Activated CD4-positive, alpha-beta T cell treated with anti-CD3 and anti-CD28 coated beads for 1 hour (primary cell): ENCODE results near the gene SCN8A.
"Not testable (repeated sequence)": the region's sequence is repeated elsewhere in the genome, so short reads cannot be mapped to it uniquely, and the experiment has no call there.

Experiments
- DNase-seq: peaks from one replicate; pipeline ENCODE4 v3.0.0-alpha.2; 2020

The SCN8A gene

DNA sequence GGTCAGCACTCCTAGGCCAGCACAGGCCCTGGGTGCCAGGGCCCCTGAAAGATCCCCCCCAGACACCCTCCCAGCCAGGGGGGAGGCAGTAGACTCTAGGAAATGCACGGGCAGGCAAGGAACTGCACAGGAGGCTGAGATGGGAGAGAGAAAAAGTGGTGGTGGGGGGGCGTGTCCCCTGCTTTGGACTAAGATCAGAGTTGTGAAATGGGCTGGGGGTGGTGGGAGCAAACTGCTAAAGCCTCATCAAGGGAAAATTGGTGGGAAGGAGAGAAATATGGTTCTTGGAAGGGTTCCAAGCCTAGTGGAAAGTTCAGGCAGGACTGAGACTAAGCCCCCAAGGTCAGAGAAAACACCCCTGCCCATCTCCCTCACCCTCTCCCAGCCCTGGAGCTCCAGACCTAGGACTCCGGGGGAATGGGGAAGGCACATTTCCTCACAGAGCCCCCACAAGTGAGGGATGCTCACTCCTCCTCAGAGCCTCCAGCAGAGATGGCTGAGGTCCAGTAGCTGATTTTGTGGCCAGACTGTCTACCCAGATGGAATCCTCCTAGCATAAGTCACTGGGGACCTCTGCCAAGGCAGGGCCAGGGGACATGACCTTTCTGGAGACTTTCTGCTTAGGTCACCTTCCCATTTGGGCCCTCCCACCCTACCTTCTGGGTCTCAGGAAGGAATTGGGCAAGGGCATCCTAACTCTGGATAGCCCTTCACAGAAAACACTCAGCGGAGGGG, 227.7 kb downstream of the SCN8A start:
- DNase-seq = no peak

GRCh38 chr12:51819736-51820525, 228.9 kb downstream of the SCN8A start:
- no peak for DNase-seq

DNA sequence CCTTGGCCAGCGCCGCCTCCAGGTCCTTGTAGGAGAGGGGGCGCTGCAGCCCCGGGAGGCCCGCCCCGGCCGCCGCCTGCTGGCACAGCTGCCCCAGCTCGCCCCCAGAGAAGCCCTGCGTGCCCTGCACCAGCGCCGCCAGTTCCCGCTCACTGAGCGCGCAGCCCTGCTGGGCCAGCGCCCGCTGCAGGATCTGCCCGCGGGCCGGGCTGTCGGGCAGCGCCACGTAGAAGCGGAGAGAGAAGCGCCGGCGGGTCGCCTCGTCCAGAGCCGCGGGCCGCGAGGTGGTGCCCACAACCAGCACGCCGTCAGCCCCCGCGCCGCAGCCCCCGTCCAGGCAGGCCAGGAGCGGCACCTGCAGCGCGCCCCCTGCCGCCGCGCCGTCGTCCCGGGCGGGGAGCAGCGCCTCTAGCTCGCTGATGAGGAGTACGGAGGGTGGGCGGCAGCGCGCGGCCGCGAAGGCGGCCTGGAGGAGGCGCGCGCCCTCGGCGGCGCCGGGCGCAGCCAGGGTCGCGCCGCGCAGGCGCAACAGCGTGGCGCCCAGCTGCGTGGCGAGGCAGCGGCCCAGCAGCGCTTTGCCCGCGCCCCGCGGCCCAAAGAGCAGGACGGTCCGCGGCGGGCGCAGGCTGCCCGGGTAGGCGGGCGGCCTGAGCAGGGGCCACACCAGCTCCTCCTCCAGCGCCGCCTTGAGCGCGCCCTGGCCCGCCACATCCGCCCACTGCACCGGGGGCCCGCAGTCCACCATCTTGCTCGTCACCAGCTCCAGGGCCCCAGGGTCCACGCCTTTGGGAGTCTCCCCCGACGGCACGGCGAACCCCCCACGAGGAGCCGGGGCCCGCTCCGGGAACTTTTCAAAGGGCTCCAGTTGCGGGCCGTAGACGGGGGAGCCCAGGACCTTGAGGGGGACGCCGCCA, 229.8 kb downstream of the SCN8A start:
- DNase-seq = peak; percentile 72

DNA sequence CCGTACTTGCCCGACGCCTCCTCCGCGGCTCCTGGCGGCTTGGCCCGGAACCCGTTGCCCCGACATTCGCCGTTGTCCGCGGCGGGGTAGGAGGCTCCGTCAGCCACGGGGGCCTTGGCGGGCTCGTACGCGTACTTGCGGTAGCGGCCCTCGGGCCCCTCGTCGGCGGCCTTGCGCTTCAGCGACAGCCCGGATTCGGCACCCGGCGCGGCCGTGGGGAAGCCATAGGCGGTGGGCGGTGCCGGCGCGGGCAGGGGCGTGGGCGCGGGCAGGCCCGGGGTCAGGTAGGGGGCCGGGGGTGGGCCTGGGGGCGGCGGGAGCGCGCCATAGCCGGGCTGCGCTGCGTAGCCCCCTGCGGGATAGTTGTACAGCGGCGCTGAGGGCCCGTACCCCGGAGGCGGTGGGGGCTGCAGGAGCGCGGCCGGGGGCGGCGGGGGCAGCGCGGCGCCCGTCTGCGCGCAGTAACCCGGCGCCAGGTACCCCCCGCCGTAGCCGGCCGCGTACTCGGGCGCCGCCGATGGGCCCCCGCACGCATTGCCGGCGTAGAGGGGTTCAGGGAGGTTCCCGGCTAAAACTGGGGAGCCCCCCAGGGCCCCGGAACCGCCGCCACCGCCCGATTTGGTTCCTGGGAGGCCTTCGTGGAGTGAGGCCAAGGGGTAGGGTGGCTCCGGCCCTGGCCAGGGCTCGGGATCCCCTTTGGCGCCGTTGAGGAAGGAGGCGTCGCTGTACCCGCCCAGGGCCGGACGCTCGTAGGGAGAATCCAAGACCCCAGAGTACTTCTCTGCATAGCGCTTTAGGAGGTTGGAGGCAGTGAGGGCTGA, 230.6 kb downstream of the SCN8A start:
- no peak for DNase-seq

- DNase-seq = no peak
These were observed 231.2 kb downstream of the SCN8A start for GRCh38 chr12:51822261-51822616.

DNA sequence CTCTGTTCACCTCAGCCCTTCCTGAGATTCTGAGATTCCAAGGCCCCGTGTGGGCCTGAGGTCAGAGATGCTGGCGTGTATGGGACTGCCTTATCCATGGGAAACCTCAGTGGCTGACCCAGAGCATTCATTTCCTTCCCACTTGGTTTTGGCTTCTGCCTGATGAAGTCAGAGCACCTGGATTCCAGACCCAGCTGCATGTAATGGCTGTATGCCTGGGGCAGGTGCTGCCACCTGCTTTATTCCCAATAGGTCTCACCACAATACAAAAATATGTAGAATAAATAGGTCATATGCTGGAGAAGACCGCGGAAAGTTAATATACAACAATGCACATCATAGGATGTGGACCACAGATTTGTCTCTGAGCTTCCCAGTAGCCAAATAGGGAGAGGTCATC, 231.9 kb downstream of the SCN8A start:
- no peak for DNase-seq

DNA sequence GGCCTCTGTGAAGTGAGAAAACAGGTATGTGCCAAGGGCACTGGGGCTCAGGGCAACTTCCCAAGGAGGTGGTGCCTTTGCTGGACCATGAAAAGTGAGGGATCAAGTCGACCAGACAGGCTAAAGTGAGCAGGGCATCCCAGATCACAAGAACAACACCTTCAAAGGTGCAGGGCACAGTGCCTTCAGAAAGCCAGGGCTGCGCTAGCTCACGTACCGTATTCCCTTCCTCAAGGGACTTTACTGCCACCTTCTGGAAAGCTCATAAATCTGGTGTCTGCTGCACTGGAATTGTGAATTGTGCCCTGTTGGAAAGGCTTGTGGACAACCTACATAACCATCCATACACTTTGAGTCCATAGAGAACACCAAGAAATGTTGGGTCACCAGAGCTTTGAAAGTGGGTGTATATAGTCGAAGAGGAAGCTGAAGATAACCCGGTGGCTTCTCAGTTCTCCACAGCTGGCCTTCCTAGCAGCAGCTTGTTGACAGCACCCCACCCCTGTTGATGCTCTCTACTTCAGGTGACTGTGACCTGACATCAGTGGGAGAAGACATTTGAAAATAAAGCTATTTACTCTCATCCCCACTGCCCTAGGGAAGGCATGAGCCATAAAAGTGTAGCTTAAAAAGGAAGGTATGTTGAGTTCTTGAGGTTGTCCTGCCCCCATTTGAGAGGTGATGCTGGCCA, 233.0 kb downstream of the SCN8A start:
- DNase-seq = no peak

DNA sequence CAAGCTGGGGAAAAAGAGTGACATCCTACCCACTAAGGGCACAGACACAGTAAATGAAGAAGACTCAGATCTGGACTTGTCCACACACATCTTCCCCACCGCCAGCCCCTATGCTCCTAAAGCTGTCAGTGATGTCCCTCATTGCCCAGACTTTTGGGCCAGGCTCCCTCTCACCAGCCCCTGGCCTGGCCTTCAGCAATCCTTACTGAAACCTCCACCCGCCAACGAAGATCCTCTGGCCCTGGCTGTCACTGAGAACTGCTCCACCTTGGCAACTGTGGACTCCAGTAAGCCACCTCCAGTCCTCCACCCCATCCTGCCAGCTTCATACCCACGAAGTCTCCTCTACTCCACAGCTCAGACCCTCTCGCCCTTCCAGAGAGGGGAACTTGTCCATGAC, 234.2 kb downstream of the SCN8A start:
- no peak for DNase-seq

DNA sequence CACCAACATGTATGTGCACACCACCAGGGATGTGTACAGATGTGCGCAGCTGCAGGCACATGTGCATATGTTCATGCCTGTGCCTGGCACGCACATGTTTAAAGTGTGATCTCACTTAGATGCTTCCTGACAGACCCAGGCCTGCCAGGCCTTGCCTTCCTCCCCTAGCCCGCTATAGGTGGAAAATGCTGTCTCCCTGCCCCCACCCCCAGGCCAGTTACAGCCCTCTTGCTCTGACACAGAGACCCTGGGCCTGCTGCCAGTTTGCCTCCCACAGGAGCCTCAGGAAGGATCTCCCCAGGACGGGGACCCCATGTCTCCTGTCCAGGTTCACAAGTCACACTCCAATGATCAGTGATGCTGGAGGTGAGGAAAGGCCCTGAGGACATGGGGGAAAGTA, 235.8 kb downstream of the SCN8A start:
- no peak for DNase-seq

DNA sequence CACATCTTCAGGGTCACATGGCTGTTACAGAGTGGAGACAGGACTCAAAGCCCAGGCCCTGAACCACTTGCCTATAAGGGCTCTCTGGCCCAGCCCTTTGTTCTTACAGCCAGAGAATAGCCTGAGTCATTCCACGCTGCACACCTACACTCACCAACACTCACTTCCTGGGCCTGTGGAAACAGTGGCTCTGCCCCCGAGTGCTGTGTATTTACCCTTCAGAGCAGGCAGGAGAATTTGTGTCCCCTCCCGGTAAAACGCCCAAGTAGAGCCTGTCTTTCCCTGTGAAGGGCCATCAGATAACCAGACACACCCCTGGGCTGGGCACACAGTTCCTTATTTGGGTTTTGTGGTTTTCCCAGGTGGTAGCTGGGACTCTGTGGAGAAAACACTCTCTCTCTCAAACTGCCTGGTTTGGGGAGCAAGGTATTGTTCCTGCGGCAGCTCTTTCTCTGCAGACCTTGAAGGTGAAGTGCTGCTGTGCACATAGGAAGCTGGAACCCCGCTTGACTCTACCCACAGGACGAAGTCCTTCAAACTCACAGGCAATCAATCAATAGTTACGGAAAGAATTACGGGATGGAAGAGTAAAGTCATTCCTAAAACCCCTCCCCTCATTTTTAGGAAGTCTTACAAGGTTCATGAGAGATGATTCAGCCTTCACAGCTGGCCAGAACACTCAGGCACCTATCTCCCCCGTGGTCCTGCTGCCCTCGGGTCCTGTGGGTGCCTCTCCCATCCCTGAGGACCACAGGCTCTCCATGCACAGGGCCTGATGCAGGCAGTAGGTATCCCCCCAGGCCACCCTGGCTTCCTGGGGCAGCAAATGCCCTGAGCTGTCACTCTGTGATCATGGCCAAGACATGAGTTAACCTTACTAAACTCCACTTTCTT, 237.1 kb downstream of the SCN8A start:
- no peak for DNase-seq

DNA sequence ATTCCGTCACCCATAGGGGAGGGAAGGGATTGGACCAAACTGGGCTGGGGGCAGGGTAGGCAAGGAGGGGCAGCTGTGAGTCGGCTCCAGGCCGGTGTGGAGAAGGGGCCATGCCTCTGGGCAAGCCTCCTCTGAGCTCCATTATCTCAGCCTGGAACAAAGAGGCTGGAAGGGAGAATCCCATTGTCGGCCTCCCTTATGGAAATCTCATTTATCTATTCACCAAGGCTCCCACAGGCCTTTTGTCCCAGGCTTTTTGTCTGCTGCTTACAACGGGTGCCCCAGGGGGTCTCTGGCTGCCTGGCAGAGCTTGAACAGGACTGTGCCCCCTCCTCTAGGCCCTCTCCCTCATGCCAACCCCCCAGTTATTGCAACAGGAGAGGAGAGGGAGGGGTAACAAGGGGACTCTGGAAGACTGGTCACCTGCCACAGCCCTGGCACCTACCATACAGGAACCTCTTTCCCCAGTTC, 238.0 kb downstream of the SCN8A start:
- DNase-seq = no peak

DNA sequence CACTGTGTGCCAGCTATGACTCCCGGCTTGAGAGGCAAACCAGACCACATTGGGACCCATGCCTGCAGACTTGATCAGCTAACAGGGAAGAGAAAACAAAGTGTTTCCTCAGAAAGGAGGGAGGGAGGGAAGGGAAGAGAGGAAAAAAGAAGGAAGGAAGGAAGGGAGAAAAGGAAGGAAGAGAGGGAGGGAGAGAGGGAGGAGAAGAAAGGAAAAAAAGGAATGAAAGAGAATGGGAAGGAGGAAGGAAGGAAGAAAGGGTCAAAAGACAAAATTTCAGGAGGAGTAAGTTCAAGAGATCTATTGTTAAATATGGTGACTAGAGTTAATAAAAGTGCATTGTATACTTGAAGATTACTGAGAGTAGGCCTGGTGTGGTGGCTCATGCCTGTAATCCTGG, 238.6 kb downstream of the SCN8A start:
- no peak for DNase-seq

GRCh38 chr12:51831817-51832216, 240.8 kb downstream of the SCN8A start:
- not testable (repeated sequence) for DNase-seq

- no peak for DNase-seq
These were observed 241.5 kb downstream of the SCN8A start for GRCh38 chr12:51832354-51833107.

DNA sequence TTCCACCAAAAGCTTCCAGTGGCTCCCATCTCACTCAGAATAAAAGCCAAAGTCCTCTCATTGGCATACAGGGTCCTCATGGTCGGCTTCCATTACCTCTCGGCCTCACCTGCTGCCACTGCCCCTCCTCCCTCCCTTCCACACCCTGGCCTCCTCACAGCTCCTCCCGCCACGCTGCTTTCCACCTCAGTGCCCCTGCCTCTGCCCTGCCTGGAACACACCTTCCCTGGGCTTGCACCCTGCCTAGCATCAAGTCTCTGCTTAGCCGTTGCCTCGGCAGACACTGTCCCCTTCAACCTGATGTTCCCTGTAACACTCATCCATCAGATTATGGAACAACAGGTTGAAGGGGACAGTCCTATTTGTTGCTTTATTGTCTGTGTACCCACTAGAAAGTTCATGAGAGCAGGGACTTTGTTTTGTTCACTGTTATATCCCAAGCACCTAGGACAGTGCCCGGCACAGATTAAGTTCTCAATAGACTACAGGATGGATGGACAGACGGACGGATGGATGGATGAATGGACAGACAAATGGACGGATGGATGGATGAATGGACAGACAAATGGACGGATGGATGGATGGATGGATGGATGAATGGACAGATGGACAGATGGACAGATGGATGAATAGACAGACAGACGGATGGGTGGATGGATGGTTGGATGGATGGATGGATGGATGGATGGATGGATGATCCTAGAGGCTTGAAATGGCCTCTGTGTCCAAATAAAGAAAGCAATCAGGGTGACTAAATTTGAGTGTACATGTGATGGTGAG, 242.6 kb downstream of the SCN8A start:
- no peak for DNase-seq

DNA sequence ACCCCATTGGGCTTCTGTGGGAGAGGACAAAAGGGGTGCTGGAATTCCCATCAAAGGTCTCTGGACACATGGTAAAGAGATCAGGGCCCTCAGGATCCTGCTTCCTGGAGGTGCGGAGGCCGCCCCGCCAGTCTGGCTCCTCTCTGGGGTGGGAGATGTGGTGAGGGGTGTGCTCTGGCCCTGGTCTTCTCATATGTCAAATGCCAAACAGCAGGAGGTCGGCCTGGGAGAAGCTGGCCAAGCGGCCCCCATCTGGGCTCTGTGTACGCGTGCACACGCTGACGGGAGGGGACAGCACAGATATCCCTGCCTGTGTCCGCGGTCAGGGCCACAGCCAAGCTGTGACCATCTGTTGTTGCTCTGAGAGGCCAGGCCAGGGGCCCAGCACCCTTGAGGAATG, 243.4 kb downstream of the SCN8A start:
- DNase-seq = no peak

- DNase-seq = no peak
These were observed 245.2 kb downstream of the SCN8A start for GRCh38 chr12:51836041-51836826.

- DNase-seq = no peak
These were observed 245.8 kb downstream of the SCN8A start for GRCh38 chr12:51836827-51837173.
